Activated CD8-positive, alpha-beta memory T cell treated with anti-CD3 and anti-CD28 coated beads for 48 hours (primary cell): ENCODE data around the gene PTPRD.
"Not testable (repeated sequence)": the region's sequence is repeated elsewhere in the genome, so short reads cannot be mapped to it uniquely, and the experiment has no call there.

ENCODE experiments used
- DNase-seq, 3 experiments: peaks; one replicate each; pipeline ENCODE4 v3.0.0-alpha.2; 2020; ENCODE audit warnings: low read depth in 2 of 3, low spot score in 2 of 3

Gene PTPRD

GRCh38 chr9:9523476-9524139, 1089.2 kb downstream of the PTPRD start:
- DNase-seq = no peak

- DNase-seq = no peak
Measured at GRCh38 chr9:9522406-9522805, 1090.4 kb downstream of the PTPRD start.

GRCh38 chr9:9521033-9521779, 1091.6 kb downstream of the PTPRD start:
- no peak for DNase-seq

- DNase-seq = no peak
Measured at GRCh38 chr9:9504869-9505268, 1107.9 kb downstream of the PTPRD start.

GRCh38 chr9:9499546-9499945, 1113.3 kb downstream of the PTPRD start:
- no peak for DNase-seq

- DNase-seq = no peak
Measured at GRCh38 chr9:9498846-9499245, 1114.0 kb downstream of the PTPRD start.

- DNase-seq = no peak
Measured at GRCh38 chr9:9498128-9498527, 1114.7 kb downstream of the PTPRD start.

GRCh38 chr9:9494336-9494735, 1118.5 kb downstream of the PTPRD start:
- no peak for DNase-seq

- DNase-seq = no peak
Measured at GRCh38 chr9:9492506-9492905, 1120.3 kb downstream of the PTPRD start.

- DNase-seq = no peak
Measured at GRCh38 chr9:9489183-9489582, 1123.6 kb downstream of the PTPRD start.

- DNase-seq = no peak
Measured at GRCh38 chr9:9483175-9483574, 1129.6 kb downstream of the PTPRD start.

GRCh38 chr9:9478741-9479140, 1134.1 kb downstream of the PTPRD start:
- DNase-seq = no peak

GRCh38 chr9:9469271-9469670, 1143.5 kb downstream of the PTPRD start:
- DNase-seq = no peak

- DNase-seq = not testable (repeated sequence)
Measured at GRCh38 chr9:9441874-9442273, 1170.9 kb downstream of the PTPRD start.

GRCh38 chr9:9437641-9438040, 1175.2 kb downstream of the PTPRD start:
- no peak for DNase-seq

- DNase-seq = not testable (repeated sequence)
Measured at GRCh38 chr9:9426454-9426853, 1186.3 kb downstream of the PTPRD start.

- no peak for DNase-seq
Measured at GRCh38 chr9:9412241-9412640, 1200.6 kb downstream of the PTPRD start.

GRCh38 chr9:9410736-9411135, 1202.1 kb downstream of the PTPRD start:
- no peak for DNase-seq

GRCh38 chr9:9399982-9400381, 1212.8 kb downstream of the PTPRD start:
- no peak for DNase-seq

- no peak for DNase-seq
Measured at GRCh38 chr9:9396518-9396917, 1216.3 kb downstream of the PTPRD start.

- no peak for DNase-seq
Measured at GRCh38 chr9:9395539-9395938, 1217.3 kb downstream of the PTPRD start.

GRCh38 chr9:9392755-9393154, 1220.0 kb downstream of the PTPRD start:
- DNase-seq = no peak

GRCh38 chr9:9389904-9390303, 1222.9 kb downstream of the PTPRD start:
- no peak for DNase-seq
